Stimulated activated CD4-positive, alpha-beta T cell treated with anti-CD3 and anti-CD28 coated beads, Interleukin-1b, Interleukin-23, amount 100 ng/mL, for 4 hours (primary cell): ENCODE data around the gene UGT1A1.

Experiments
- DNase-seq, 2 donors: peaks; one replicate each; pipeline ENCODE4 v3.0.0-alpha.2; 2020; ENCODE audit warnings: low read depth in 2 of 2

UGT1A1 gene

DNA sequence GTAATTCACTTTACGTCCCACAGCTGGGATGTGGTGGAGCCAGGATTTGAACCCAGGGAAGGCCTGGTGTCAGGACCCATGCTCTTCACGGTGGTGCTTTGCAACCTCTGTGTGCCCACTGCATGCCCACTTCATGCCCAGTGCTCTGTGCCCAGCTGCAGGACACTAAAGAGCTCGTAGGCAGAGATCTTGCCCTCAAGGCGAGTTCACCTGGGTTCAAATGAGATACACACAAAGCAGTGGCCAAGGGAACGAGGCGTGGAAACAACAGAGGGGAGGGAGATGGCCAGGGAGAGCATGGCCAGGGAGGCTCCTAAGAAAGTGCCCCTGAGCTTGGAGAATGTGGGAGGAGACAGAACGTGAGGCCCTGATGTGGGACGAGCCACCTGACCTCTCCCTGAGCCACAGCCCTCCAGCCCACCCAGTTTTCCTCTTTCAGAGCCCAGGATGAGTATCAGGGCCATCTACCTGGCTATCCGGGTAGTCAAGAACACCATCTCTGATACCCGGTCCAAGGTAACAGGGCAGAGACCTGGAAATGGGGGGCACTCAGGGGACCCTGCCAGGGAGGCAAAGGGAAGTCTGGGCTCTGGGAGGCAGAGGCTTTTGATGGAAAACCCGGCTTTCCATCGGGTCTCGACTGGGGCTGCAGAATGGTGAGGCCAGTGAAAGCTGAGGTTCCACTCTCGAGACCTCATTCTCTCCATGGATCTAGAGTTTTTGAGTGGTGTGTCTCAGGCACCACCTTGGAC lies 38.4 kb downstream of the UGT1A1 start:
- DNase-seq: no peak

DNA sequence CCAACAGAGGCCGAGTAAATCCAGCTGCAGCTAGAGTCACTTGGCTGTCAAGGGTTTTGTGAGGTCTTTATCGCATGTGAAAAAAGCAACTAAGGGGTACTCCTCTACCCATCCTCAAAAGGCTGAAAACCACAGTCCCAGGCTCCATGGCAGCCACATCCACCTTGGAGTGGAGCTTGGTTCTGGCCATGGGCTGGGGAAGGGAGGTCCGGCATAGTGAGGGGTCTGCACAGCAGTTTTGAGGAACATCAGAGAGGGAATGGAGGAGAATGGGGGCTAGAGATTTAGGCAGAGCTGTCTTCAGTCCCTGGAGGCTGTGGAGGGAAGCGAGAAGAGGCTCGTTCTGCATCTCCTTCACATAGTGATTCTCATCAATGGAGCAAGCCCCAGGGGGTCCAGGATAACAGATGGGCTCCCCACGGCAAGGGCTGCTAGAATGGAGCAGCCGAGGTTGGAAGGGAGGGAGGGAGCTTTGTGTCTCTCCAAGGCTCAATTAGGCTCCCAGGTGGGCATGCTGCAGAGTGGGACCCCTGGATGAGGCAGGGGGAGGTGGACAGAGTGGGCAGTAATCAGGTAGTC lies 39.1 kb downstream of the UGT1A1 start:
- DNase-seq: no peak

DNA sequence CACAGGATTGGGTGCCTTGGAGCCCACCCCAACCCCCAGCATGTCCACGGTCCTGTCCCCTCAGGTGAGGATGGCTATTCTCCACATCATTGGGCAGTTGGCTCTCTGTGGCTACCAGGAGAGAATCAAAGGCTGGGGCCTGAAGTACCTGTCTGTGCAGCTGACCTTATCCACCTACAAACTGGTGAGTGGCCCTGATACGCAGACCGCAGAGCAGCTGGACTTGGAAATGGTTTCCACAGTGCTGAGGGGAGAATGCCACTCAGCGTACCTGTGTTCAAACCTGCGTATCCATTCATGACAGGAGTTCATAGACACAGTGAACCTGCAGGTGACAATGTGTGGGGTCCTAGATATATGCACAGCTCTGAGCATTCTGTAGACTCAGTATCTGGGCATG lies 39.6 kb downstream of the UGT1A1 start:
- no peak for DNase-seq

DNA sequence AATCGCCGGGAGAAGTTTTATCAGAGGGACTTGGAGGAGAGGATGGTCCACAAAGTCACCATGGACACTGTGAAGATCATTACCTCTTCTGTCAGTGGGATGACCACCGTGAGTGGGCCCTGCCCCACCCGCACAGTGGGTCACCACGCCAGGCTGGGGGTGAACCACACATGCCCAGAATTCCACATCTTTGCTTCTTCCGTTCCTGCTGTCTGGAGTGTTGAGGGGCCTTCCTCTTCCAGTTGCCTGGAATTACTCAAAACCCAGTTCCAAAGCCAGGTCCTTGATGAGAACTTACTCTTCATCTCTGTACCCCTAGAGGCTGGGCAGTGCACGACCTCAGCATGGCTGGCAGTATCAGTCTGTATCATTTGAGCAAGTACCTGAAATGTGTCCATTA lies 40.1 kb downstream of the UGT1A1 start:
- DNase-seq: no peak

DNA sequence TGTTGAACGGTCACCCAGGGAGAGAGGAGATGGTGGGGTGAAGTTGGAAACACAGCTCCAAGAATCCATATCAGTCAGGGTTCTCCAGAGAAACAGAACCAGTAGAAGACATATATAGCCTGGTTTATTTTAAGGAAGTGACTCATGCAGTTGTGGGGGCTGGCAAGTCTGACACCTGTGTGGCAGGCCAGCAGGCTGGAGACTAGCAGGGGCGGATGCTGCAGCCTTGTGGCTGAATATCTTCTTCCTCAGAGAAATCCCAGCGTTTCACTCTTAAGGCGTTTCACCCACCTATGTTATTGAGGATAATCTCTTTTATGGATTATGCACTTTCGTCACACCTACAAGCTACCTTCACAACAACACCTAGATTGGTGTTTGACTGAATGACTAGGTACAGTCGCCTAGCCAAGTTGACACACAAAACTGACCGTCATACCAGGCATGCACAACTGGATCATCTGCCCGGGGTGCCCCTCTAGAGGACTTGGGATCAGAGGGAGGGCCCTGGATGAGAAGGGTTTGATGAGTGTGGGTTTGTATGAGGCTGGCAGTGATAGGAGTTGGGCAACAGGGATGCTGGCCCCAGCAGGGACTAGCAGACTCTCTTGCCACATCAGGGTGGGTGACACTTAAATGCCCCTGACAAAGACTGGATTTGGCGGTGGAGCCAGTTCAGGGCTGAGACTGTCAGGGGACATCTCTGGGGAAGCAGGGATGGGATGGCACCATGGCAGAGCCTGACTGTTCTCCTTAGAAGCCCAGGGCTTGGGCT lies 41.5 kb downstream of the UGT1A1 start:
- DNase-seq: no peak

DNA sequence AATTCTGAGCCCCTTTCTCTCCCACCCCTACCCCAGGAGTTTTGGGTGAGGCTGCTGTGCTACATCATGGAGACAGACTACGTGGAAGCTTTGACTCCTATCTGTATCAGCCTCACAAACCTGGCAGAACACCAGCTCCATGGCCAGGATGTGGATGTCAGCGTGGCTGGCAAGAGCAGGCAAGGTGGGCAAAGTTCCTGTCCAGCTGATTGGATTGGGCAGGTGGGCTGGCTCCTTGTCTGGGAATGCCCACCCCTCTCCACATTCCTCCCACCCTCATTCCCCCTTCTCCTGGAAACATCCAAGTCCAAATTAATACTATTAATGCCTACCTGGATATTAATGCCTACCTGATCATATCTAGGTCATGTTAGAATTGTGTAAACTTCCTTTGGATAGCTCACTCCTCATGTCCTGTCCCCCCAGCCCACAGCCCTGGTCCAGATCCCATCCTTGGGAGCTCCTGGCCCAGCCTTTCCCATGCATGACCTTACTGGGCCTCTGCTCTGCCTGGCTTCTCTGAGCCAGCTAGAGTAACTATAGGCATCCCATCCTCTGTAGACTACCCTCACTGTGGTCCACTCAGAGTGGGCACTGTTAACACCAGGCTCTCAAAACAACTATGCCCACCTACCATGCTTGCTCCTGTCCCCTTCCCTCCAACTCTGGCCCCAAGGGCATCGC lies 42.2 kb downstream of the UGT1A1 start:
- no peak for DNase-seq

DNA sequence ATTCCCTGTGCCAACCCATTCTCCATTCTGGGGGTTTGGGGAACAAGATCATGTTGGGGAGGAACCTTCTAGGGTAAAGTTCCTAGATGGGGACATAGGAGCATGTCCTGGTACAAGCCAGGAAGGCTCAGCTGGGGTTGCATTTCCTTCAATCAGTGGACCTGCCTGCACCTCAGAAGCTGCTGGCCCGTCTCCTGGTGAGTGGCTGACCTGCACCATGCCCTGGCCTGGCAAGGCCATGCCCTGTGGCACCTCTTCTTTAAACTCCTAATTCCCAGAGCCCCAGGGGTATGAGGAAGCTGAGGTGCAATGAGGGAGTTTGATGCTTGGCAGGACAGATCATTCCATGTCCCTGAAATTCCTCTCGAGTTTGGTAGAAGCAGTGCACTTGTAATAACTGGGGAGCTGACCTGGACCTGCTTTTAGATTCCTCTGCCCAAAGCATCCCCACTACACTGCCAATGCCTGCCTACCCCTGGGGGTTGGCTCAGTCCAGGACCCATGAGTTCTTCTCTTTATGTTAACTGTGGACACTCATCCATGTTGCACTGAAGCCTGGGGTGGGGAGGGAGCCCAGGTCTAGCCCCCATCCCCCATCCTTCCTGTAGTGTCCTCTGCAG lies 43.3 kb downstream of the UGT1A1 start:
- DNase-seq: no peak

DNA sequence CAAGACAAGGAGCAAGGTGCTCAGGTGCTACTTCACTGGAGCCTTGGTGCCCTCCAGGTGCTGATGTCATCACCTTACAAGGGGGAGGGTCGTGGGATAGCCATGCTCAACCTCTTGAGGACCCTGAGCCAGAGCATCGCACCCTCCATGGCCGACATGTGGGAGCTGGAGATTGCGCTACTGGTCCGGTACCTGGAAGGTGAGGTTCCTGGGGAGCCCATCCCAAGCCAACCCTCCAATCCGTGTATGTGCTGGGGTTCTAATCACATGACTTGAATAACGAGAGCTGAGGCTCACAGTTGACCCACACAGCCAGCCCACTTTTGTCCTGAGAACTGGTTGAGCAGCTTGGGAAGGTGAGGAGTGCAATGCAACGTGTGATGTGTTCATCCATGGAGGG lies 43.9 kb downstream of the UGT1A1 start:
- DNase-seq: no peak

DNA sequence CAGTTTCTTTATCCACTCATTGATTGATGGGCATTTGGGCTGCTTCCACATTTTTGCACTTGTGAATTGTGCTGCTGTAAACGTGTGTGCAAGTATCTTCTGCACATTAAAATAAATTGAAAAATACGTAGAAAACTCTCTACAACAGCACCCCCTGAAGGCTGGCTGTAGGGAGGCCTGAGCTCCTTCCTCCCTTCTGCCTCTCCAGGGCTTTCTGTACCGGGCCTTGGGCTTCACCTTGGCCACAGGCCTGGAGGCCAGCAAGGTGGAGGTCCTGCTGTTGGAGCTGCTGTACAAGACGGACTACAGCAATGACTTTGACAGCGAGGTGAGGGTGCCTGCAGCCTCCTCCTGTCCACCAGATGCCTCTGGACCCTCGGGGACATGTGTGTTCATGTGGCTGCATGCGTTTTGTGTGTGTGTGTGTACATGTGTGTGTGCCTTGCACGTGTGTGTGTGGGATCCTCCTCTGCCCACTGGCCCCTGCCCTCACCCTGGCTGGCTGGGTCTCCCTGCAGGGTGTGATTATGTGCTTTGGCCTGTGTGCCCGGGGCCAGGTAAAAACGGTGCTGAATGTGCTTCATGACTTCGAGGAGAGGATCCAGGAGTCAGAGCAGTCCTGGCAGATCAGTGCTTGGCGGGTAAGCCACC lies 47.3 kb downstream of the UGT1A1 start:
- no peak for DNase-seq

DNA sequence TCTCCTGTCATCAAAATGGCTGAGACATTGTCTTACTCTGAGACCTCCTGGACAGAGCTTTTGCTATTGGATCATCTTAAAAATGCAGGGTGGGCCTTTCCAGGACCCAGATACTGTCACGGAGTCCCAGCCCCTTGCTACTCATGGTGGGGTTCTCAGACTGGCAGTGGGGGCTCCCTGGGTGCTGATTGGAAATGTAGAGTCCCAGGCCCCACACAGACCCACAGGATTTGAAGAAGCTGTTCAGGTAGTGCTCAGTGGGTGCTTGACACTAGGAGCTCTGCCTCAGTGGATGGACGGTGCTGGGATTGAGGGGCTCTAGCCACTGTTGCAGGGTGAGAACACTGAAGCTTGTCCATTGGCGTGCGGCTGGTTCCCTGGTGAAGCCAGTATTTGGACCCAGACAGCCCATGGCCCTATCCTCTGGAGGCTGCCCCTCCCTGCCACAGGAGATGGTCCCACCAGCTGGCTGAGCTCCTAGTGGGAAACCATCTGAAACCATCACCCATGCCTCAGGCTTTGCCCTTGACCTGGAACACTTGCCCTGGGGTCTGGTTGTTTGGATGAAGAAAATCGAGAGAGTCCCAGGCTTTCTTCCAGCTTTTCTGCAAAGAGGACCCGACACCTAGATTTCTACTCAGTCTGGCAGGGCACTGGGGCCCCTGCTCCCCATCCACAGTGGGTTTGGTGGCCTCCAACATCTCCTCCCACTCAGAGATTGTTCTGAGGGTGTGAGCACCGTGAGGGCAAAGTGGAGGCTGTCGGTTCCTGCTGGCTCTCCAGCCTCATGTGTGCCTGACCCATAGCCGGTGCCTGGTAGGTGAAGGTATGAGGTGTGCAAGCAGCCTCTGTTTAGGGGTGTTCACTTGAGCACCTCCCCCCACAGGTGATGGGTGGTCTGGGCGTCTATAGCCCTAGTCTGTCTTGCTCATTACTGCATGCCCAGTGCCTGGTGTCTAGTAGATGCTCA lies 48.2 kb downstream of the UGT1A1 start:
- no peak for DNase-seq

DNA sequence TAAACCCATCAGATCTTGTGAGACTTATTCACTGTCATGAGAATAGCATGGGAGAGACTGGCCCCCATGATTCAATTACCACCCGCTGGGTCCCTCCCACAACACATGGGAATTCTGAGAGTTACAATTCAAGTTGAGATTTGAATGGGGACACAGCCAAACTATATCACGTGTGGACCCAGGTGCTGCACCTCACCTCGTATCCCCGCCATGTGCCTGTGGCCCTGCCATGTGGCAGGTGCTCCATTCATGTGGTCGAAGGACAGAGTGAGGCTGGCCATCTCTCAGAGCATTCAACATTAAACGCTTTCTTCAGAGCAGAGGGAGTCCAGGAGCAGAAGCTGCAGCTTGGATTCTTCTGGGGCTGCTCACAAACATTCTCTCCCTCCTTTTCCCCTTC lies 50.3 kb downstream of the UGT1A1 start:
- DNase-seq: no peak

DNA sequence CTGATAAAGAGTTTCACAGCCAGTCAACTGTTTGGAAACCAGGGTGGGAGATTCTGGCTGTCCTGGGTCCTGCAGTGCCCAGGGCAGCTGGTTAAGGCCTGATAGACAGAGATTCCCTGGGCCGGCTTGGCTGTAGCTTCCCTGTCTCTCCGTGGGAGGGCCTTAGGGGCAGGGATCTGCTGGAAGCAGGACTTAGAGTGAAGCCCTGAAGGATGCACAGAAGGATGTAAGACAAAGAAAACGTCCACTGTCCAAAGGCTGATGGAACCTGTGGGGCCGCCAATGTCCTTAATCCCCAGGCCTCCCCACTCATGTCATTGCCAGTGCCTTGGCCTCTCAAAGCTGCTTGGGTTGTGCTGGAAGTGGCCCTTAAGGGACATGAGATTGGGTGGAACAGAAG lies 51.0 kb downstream of the UGT1A1 start:
- DNase-seq: no peak

DNA sequence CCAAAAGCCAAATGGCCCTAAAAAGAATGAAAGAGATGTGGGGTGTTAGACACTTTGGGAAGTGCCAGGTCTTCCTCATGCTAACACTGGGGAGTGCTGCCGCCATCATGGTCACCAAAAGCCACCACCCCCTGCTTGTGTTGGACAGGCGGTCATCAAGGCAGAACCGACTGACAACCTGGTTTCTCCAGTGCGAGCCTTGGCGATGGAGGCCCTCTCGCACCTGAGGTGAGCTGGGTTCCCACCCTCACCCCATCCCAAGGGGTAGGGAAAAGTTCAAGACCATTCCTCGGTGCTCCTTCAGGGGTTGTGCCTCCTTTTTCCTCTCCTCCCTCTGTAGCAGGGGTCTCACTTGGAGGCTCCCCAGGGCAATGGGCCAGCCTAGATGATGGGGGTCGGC lies 51.7 kb downstream of the UGT1A1 start:
- no peak for DNase-seq

DNA sequence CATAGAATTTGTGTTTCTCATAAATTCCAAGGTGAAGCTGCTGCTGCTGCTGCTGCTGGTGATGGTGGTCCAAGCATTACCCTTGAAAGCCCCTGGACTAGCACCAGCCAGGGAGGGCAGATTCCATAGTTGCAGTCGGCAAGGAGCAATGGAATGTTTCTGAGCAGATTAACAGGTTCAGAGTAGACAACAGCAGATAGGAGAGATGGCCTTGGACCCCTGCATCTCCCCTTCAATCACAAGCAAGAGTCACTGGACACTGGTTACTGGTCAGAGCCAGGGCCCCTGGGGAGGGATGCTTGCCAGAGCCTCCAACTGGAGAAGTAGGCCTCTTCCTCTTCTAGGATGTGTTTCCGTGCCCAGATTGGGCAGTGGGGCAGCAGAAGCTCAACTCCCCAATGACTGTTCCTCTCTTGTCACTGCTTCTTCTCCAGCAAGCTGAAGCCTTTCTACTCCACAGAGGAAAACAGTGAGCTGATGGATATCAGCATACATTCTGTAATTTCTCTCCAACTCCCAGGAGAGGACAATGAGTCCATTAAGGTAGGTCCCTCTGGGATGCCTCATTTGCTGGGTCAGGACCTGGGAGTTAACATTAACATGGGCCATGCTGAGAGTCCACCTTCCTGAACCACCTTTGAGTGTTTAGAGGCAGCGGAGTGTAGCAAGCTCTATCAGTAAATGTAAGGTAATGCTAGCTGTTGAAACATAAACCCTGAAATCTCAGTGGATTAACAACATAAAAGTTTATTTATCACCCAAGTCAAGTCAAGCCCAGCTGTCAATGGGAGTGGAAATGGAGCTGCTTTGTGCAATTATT lies 53.4 kb downstream of the UGT1A1 start:
- no peak for DNase-seq

DNA sequence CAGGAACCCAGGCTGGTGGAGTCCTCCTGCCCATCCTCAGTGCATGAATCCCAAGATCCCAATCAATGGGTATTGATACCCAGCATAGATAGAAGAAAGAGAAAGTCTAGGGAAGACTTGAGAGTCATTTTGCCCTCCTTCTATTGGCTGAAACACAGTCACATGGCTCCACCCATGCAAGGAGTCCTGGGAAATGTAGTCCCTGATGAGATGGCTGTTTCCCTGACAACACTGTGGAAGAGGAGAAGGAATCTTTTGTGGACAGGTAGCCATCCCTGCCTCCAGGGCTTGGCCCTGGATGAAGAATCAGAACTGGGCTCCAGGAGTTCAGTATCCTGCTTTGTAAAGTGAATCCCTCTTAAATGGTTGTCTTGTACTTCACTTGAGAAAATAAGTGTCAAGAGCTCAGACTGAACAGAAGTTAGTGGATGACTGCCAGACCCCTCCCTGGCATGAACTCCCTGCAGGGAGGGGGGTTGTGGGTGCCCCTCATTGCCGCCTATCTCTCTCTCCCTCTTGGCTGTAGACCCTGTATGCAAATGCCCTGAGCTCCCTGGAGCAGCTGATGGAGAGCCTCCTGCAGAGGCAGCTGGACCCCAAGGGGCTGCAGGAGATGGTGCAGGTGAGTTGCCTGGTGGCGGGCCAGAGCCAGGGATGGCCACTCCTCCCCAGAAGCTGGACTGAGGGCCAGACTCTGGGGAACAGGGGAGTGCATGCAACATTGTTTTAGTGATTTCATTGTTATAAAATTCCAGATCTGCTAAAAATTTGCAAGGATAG lies 54.2 kb downstream of the UGT1A1 start:
- DNase-seq: no peak

DNA sequence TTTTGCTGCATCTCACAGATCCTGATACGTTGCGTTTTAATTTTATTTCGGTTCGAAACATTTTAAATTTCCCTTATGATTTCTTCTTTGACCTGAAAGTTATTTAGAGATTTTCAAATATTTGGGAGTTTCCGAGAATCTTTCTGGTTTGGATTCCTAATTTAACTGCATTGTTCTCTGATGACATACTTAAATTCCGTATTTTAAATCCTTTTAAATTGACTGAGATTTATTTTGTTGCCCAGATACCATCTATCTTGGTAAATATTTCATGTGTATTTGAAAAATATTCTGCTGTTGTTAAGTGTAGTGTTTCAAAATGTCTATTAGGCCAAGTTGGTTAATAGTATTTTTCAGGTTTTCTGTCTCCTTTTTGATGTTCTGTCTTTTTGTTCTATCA lies 55.8 kb downstream of the UGT1A1 start:
- DNase-seq: no peak

DNA sequence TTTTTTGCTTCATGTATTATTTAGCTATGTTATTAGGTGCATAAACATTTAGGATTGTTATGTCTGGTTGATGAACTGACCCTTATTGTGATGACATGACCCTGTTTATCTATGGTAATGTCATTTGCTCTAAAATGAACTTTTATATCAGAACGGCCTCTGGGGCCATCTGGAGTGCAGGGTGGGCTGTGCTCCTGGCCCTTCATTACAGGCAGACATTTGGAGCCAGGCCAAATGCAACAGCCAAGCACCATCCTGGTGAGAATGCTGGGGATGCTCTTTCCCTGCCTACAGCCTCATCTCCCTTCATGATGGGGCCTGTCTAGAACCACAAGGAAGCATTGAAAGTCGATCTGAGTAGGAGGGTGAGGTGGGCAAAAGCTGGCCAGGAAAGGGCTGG lies 56.3 kb downstream of the UGT1A1 start:
- DNase-seq: no peak

DNA sequence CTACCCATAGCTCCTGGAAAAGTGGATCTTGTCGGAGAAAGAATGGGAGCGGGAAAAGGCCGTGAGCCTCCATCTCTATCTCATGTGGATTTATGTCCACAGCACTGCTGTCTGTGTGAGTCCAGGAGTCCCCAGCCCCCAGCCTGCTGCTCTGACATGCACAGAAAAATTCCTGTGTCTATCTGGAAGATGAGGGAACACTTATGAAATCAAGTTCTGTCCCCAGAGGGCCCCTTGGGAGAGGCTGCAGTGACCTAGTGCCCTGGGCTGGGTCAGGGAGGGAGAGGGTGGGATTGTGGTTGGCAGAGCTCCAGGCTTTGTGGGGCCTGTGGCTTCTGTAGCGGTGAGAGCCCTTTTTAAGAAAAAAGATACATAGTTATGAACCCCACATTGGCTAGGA lies 56.7 kb downstream of the UGT1A1 start:
- no peak for DNase-seq
